Activated CD4-positive, alpha-beta T cell treated with anti-CD3 and anti-CD28 coated beads, Interleukin-2, amount 10 ng/mL, durations not matched to agents 7 days and 5 days (primary cell): ENCODE measurements around the gene AK1. TPM values are rescaled to one million over a fixed set of nuclear protein-coding genes. Genes with fewer than 3 reads are reported as not detected.
"Not testable (repeated sequence)": the region's sequence is repeated elsewhere in the genome, so short reads cannot be mapped to it uniquely, and the experiment has no call there.

ENCODE experiments used
- CTCF ChIA-PET: fragments of 350-600 bp; sonication (Branson Sonifier 250); formaldehyde crosslinking; loops from one replicate; lab custom pipeline; 2021; ENCODE audit warnings: antibody characterized with exemption; lab: Charles Lee
- POLR2A ChIA-PET: fragments of 350-600 bp; sonication (Branson Sonifier 250); formaldehyde crosslinking; loops from one replicate; lab custom pipeline; 2021; ENCODE audit warnings: antibody characterized with exemption; lab: Charles Lee
- DNase-seq: peaks from one replicate; pipeline ENCODE4 v3.0.0-alpha.2; 2020
- H3K27ac Mint-ChIP-seq: one replicate; pipeline ENCODE4 v1.8.0; 2021; ENCODE audit warnings: mild to moderate bottlenecking, moderate library complexity, mixed read lengths
- H3K27me3 Mint-ChIP-seq: one replicate; pipeline ENCODE4 v1.8.0; 2021; ENCODE audit warnings: mixed read lengths
- H3K36me3 Mint-ChIP-seq: one replicate; pipeline ENCODE4 v1.8.0; 2021; ENCODE audit warnings: low read depth, mixed read lengths
- H3K4me1 Mint-ChIP-seq: one replicate; pipeline ENCODE4 v1.8.0; 2021; ENCODE audit warnings: mixed read lengths
- H3K4me3 Mint-ChIP-seq: one replicate; pipeline ENCODE4 v1.8.0; 2021; ENCODE audit warnings: mild to moderate bottlenecking, moderate library complexity, mixed read lengths
- H3K9me3 Mint-ChIP-seq: one replicate; pipeline ENCODE4 v1.8.0; 2021; ENCODE audit warnings: mixed read lengths
- total RNA-seq, 2 experiments: library from RNA; stranded (reverse); gene quantifications; one replicate each; pipeline ENCODE4 v1.2.3, GENCODE V29; 2021

The AK1 gene
- total RNA-seq, 2 experiments from 2014 or later = 53.7 to 62.3 TPM

GRCh38 chr9:127870887-127871286 lies 6.6 kb downstream of the AK1 start:
- H3K4me1 Mint-ChIP-seq = peaks cover 3% of the 10 kb centered on the region
- POLR2A ChIA-PET = no interaction called here
- CTCF ChIA-PET = interaction anchor here (0.8 to 3.0 kb wide), 13 partner anchors 10 to 319 kb away, joined by 3 to 19 read pairs (median 5); partner anchors contain the start of genes ST6GALNAC4, ST6GALNAC6 and TOR2A
- H3K9me3 Mint-ChIP-seq = no peaks in the 10 kb centered on the region
- DNase-seq = no peak
- H3K27me3 Mint-ChIP-seq = no peaks in the 10 kb centered on the region
- H3K36me3 Mint-ChIP-seq = peaks cover 9% of the 10 kb centered on the region
- H3K4me3 Mint-ChIP-seq = no peak overlapping the region
- H3K27ac Mint-ChIP-seq = no peak overlapping the region

- H3K4me3 Mint-ChIP-seq, DNase-seq, H3K9me3 Mint-ChIP-seq, POLR2A ChIA-PET, H3K27me3 Mint-ChIP-seq, H3K27ac Mint-ChIP-seq: not testable (repeated sequence)
- peaks cover 13% of the 10 kb centered on the region for H3K36me3 Mint-ChIP-seq
- H3K4me1 Mint-ChIP-seq = peaks cover 11% of the 10 kb centered on the region
- CTCF ChIA-PET = interaction anchor here (0.6 to 3.0 kb wide), 51 partner anchors 9 to 1562 kb away, joined by 3 to 19 read pairs (median 4); partner anchors contain the start of genes CDK9, ENG, PTRH1 and SH2D3C
These were observed 7.4 kb downstream of the AK1 start for GRCh38 chr9:127870153-127870491.

- POLR2A ChIA-PET = no interaction called here
- CTCF ChIA-PET = interaction anchor here (0.5 to 3.0 kb wide), 58 partner anchors 9 to 1562 kb away, joined by 3 to 19 read pairs (median 4); partner anchors contain the start of genes CDK9, ENG, PIP5KL1 and PTRH1
- peaks cover 16% of the 10 kb centered on the region for H3K36me3 Mint-ChIP-seq
- peaks cover 17% of the 10 kb centered on the region for H3K4me1 Mint-ChIP-seq
- H3K9me3 Mint-ChIP-seq = no peaks in the 10 kb centered on the region
- no peak overlapping the region for H3K4me3 Mint-ChIP-seq
- no peaks in the 10 kb centered on the region for H3K27me3 Mint-ChIP-seq
- H3K27ac Mint-ChIP-seq = no peak overlapping the region
- DNase-seq = peak; percentile 84
These were observed 7.9 kb downstream of the AK1 start for GRCh38 chr9:127869310-127870152.

- H3K36me3 Mint-ChIP-seq = peaks cover 16% of the 10 kb centered on the region
- H3K9me3 Mint-ChIP-seq = no peaks in the 10 kb centered on the region
- H3K4me3 Mint-ChIP-seq = no peak overlapping the region
- peaks cover 18% of the 10 kb centered on the region for H3K4me1 Mint-ChIP-seq
- H3K27ac Mint-ChIP-seq = no peak overlapping the region
- ChIA-PET POLR2A (no interaction called here), CTCF (interaction anchor here (0.7 to 3.0 kb wide), 12 partner anchors 8 to 671 kb away, joined by 3 to 19 read pairs (median 8); partner anchors contain the start of genes ENG and TOR2A)
- H3K27me3 Mint-ChIP-seq = no peaks in the 10 kb centered on the region
- no peak for DNase-seq
These were observed 9.1 kb downstream of the AK1 start for GRCh38 chr9:127868278-127868902.

GRCh38 chr9:127867356-127868277 lies 9.9 kb downstream of the AK1 start:
- no peak overlapping the region for H3K4me3 Mint-ChIP-seq
- ChIA-PET CTCF (interaction anchor here (1.9 to 2.7 kb wide), 2 partner anchors 104 to 133 kb away, joined by 4 to 8 read pairs; partner anchors contain the start of gene TOR2A), POLR2A (no interaction called here)
- no peaks in the 10 kb centered on the region for H3K9me3 Mint-ChIP-seq
- H3K27me3 Mint-ChIP-seq = no peaks in the 10 kb centered on the region
- no peak for DNase-seq
- no peak overlapping the region for H3K27ac Mint-ChIP-seq
- H3K36me3 Mint-ChIP-seq = peaks cover 16% of the 10 kb centered on the region
- peaks cover 25% of the 10 kb centered on the region for H3K4me1 Mint-ChIP-seq

GRCh38 chr9:127866535-127866934 lies 10.9 kb downstream of the AK1 start:
- peaks cover 36% of the 10 kb centered on the region for H3K4me1 Mint-ChIP-seq
- H3K27me3 Mint-ChIP-seq = no peaks in the 10 kb centered on the region
- H3K27ac Mint-ChIP-seq = no peak overlapping the region

GRCh38 chr9:127865645-127866464 lies 11.6 kb downstream of the AK1 start:
- peaks cover 41% of the 10 kb centered on the region for H3K4me1 Mint-ChIP-seq
- ChIA-PET CTCF (interaction anchor here (0.6 to 3.2 kb wide), 6 partner anchors 13 to 151 kb away, joined by 3 to 9 read pairs (median 3); partner anchors contain the start of gene TOR2A), POLR2A (interaction anchor here (0.7 kb wide), 1 partner anchor 10 kb away, joined by 3 read pairs; no protein-coding TSS in a partner anchor)
- H3K9me3 Mint-ChIP-seq = no peaks in the 10 kb centered on the region
- no peaks in the 10 kb centered on the region for H3K27me3 Mint-ChIP-seq
- no peak overlapping the region for H3K4me3 Mint-ChIP-seq
- peaks cover 16% of the 10 kb centered on the region for H3K36me3 Mint-ChIP-seq
- peak; percentile 39 for DNase-seq
- H3K27ac Mint-ChIP-seq = peak overlapping the region; percentile 21

More at GRCh38 chr9:127866535-127866934, 10.9 kb downstream of the AK1 start:
- Mint-ChIP-seq H3K36me3 (peaks cover 16% of the 10 kb centered on the region), H3K9me3 (no peaks in the 10 kb centered on the region), H3K4me3 (no peak overlapping the region)
- ChIA-PET POLR2A (no interaction called here), CTCF (interaction anchor here (0.6 to 1.9 kb wide), 3 partner anchors 28 to 151 kb away, joined by 3 to 4 read pairs (median 3); partner anchors contain the start of gene TOR2A)
- no peak for DNase-seq

- ChIA-PET CTCF (interaction anchor here (1.3 to 4.8 kb wide), 6 partner anchors 7 to 129 kb away, joined by 3 to 16 read pairs (median 6); partner anchors contain the start of gene TOR2A), POLR2A (no interaction called here)
- peaks cover 50% of the 10 kb centered on the region for H3K4me1 Mint-ChIP-seq
- DNase-seq = no peak
- H3K27ac Mint-ChIP-seq = peak overlapping the region; percentile 93
- H3K27me3 Mint-ChIP-seq = peaks cover 2% of the 10 kb centered on the region
- no peaks in the 10 kb centered on the region for H3K9me3 Mint-ChIP-seq
- H3K36me3 Mint-ChIP-seq = peaks cover 16% of the 10 kb centered on the region
- no peak overlapping the region for H3K4me3 Mint-ChIP-seq
These were observed 14.3 kb downstream of the AK1 start for GRCh38 chr9:127863191-127863621.

- Mint-ChIP-seq H3K9me3 (no peaks in the 10 kb centered on the region), H3K4me1 (peaks cover 50% of the 10 kb centered on the region), H3K4me3 (peak overlapping the region; percentile 25), H3K27ac (peak overlapping the region; percentile 93), H3K36me3 (peaks cover 10% of the 10 kb centered on the region), H3K27me3 (peaks cover 2% of the 10 kb centered on the region)
- ChIA-PET POLR2A (interaction anchor here (0.6 kb wide), 1 partner anchor 17 kb away, joined by 4 read pairs; no protein-coding TSS in a partner anchor), CTCF (interaction anchor here (0.8 to 4.8 kb wide), 8 partner anchors 8 to 128 kb away, joined by 3 to 16 read pairs (median 4); partner anchors contain the start of gene TOR2A)
- DNase-seq = peak; percentile 53
These were observed 15.1 kb downstream of the AK1 start for GRCh38 chr9:127862075-127863011.

GRCh38 chr9:127860779-127861178 lies 16.7 kb downstream of the AK1 start:
- Mint-ChIP-seq H3K36me3 (peaks cover 7% of the 10 kb centered on the region), H3K9me3 (no peaks in the 10 kb centered on the region), H3K27ac (peak overlapping the region; percentile 70), H3K27me3 (peaks cover 2% of the 10 kb centered on the region), H3K4me3 (no peak overlapping the region), H3K4me1 (peaks cover 49% of the 10 kb centered on the region)
- CTCF ChIA-PET = interaction anchor here (0.6 to 4.8 kb wide), 4 partner anchors 9 to 314 kb away, joined by 3 to 16 read pairs (median 3); no protein-coding TSS in a partner anchor
- DNase-seq = no peak
- POLR2A ChIA-PET = no interaction called here
